Superior temporal gyrus (tissue), 1 donor: ENCODE measurements around the gene FIZ1.
"Not testable (repeated sequence)": the region's sequence is repeated elsewhere in the genome, so short reads cannot be mapped to it uniquely, and the experiment has no call there.

Experiments
- DNase-seq: peaks from one replicate; pipeline ENCODE4 v3.0.0-alpha.2; 2016; ENCODE audit errors: extremely low spot score

The FIZ1 gene

DNA sequence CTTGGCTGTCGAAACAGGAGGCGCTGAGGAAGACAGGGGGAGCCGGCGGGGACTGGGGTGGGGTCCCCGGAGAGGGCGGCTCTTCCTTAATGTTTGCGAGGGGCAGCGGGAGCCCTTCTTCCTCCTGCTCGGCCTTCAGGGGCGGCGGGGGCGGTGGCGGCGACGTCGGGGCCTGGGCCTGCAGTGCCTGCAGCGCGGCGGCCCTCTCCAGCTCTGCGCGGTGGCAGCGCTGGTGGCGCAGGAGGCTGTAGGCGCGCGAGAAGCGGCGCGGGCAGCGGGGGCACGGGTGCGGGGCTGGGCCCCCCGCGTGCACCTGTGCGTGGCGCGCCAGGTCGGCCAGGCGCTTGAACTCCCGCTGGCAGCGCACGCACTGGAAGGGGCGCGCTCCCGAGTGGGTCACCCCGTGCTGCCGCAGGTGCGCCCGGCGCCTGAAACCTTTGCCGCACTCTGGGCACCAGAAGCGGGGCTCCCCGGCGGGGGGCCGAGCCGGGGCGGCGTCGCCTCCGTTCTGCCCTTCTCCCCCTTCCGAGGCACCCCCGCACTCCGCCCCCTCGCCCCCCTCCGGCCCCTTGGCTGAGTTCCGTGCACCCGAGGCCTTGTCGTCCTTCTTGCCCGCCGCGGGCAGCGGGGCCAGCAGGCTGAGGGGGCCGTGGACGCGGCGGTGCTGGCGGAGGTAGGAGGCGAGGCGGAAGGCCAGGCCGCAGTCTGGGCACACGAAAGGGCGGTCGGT is 21.1 kb downstream of the FIZ1 start:
- DNase-seq = no peak

DNA sequence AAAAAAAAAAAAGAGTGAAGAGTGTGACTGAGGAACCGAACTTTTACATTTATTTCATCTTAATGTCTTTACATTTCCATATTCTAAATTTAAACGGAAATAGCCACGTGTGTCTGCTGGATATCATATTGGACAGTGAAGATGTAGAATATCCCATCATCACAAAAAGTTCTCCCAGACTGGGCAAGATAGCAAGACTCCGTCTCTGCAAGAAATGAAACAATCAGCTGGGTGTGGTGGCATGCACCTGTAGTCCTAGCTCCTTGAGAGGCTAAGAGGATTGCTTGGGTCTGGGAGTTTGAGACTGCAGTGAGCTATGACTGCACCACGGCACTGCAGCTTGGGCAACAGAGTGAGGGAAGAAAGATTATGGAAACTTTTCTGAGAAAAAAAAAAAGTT is 22.6 kb downstream of the FIZ1 start:
- no peak for DNase-seq

- not testable (repeated sequence) for DNase-seq
Measured at GRCh38 chr19:55573929-55574328, 25.4 kb downstream of the FIZ1 start.

GRCh38 chr19:55569477-55569876 is 29.8 kb downstream of the FIZ1 start:
- not testable (repeated sequence) for DNase-seq

GRCh38 chr19:55567708-55568328 is 31.5 kb downstream of the FIZ1 start:
- no peak for DNase-seq

DNA sequence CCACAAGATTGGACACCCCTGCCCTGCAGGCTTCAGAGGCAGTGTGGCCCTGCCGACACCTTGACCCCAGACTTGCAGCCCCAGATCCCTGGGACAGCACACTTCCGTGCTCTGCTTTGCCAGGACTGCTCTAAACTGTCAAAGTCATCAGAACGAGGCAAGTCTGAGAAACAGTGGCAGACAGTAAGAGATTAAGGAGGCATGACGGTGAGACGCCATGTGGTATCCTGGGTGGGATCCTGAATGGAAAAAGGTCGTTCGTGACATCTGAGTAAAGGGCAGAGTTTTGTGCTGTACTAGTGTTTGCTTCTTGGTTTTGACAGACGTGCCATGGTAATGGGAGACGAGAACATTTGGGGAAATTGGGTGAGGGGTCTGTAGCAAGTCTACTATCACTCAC is 32.5 kb downstream of the FIZ1 start:
- no peak for DNase-seq

GRCh38 chr19:55563261-55563690 is 36.0 kb downstream of the FIZ1 start:
- DNase-seq = no peak

DNA sequence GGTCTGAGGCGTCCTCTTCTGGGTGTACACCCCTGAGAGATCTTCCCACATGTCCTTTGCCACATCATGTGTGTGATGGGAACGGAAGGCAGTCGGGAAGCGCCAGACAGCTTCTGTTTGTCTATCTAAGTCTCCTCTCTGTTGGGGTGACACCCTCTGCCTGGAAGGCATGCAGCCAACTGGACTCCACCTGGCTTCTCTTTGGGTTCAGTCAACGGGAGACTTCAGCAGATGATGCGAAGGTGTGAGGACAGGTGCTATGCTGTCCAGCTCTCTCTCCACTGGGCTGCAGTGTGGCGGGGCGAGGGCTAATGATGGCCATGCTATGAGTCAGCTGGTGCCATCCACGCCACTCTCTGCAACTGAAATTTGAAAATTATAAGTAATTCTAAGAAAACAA is 39.6 kb downstream of the FIZ1 start:
- no peak for DNase-seq

DNA sequence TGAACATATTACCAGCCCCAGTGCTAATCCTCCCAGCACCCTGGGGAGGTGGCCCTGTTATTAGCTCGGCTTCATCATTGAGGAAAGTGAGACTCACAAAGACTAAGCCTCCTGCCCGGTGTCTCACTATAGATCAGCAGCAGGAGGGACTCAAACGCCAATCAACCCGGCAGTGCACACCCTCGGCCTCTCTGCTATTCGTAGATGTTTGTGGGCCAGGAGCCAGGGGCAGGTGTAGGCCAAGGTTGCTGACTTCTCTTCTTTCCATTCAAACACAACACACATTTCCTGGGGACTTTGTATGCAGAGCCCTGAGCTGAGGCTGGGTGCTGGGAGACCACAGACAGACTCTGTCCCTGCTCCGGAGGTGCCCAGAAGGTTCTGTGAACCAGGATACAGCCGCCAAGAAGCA is 44.6 kb downstream of the FIZ1 start:
- no peak for DNase-seq

GRCh38 chr19:55554302-55554701 is 45.0 kb downstream of the FIZ1 start:
- DNase-seq = no peak

- no peak for DNase-seq
Measured at GRCh38 chr19:55553217-55554182, 45.8 kb downstream of the FIZ1 start.

GRCh38 chr19:55552620-55553019 is 46.7 kb downstream of the FIZ1 start:
- DNase-seq = no peak

DNA sequence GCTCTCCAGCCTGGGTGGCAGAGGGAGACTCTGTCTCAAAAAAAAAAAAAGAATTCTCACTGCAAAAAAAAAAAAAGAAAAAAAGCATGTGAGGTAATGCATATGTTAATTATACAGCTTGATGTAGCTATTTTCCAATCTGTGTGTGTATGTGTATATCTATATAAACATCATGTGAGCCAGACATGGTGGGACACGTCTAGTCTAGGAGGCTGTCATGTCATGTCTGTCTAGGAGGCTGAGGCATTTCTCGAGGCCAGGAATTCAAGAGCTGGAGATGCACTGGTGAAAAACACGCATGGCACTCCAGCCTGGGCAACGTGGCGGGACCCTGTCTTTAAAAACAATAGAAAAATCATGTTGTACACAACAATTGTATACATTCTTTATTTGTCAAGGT is 47.1 kb downstream of the FIZ1 start:
- no peak for DNase-seq

GRCh38 chr19:55550321-55550650 is 49.0 kb downstream of the FIZ1 start:
- DNase-seq = no peak

DNA sequence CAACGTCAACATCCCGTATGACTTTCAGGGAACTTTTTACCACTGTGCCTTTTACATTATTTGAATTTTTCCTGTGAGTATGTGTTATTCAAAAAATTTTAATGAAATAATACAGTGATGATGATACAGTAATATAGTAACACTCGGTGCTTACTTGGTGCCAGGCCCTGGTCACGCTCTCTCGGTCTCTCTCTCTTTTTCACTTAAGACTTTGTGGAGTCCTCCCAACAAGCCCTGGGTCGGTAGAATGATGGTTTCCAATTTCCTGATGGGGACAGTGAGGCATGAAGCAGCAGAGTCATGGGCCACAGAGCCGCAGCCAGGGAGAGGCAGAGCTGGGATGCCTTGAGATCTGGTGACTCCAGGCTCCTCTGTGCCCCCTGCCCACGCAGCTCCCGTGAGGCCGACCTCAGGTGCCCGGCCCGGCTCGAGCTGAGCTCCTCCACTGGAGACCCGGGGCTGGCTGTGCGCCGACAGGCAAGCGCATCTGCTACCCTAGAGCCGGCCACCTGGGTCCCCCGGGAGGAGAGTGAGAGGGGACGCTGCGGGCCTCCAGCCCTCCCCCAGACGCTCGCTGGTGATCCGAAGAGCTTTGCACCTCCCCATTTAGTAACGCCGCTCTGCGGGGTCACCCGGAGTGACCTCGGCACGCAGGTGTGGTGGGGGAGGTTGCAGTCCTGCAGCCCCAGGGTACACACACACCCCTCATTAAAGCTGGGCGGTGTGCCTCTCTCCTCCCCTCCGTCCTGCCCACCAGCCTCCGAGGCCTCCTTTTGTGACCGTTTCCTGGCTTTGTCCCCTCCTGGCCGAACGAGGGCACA is 49.6 kb downstream of the FIZ1 start:
- no peak for DNase-seq

- no peak for DNase-seq
Measured at GRCh38 chr19:55546822-55547614, 52.3 kb downstream of the FIZ1 start.

DNA sequence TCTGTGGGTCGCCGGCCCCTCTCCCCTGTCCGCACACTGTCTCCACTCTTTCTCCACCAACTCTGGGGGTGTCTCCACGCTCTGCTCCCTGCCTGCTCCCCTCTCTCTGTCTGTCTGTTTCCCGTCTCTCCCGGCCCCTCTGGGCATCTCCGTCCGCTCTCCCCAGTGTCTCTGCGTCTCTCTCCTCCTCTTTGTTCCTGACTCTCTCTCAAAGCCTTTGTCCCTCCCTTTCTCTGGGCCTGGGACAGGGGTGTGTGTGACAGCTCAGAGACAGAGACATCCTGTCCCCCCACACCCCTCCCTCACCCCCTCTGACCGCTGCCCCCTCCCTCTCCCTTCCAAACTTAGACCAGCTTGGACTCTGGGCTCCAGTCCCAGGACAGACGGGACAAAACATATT is 53.3 kb downstream of the FIZ1 start:
- no peak for DNase-seq

GRCh38 chr19:55545443-55545842 is 53.9 kb downstream of the FIZ1 start, which contains the start of gene SBK3:
Gene SBK3 (minus strand): TSS chr19:55545543. CDS start chr19:55545543, 0 bp downstream.
- DNase-seq = no peak

GRCh38 chr19:55544776-55545439 is 54.4 kb downstream of the FIZ1 start:
- DNase-seq = no peak

- no peak for DNase-seq
Measured at GRCh38 chr19:55544014-55544413, 55.3 kb downstream of the FIZ1 start.
